Epidermal melanocyte (primary cell): ENCODE data around the gene RNF4.
A peak's percentile ranks its signal among the peaks of the same experiment; 100 is the strongest.
"Not testable (repeated sequence)": the region's sequence is repeated elsewhere in the genome, so short reads cannot be mapped to it uniquely, and the experiment has no call there.

Experiments used
- DNase-seq: peaks from one replicate; pipeline ENCODE4 v3.0.0; 2011; ENCODE audit warnings: low spot score; ENCODE audit not compliant: insufficient read length

RNF4 gene

DNA sequence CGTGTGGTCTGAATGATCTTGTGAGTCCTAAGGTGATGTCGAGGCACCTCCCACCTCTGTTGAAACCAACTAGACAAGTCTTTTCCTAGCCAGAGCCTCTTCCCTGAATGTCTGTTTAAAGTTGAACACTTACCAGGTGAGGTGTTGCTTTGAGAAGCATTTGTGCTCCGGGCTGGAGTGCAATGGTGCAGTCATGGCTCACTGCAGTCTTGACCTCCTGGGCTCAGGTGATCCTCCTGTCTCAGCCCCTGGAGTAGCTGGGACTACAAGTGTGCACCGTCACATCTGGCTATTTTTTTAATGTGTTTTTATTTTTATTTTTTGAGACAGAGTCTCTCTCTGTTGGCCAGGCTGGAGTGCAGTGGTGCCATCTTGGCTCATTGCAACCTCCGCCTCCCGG is 18.1 kb downstream of the RNF4 start:
- DNase-seq = no peak

DNA sequence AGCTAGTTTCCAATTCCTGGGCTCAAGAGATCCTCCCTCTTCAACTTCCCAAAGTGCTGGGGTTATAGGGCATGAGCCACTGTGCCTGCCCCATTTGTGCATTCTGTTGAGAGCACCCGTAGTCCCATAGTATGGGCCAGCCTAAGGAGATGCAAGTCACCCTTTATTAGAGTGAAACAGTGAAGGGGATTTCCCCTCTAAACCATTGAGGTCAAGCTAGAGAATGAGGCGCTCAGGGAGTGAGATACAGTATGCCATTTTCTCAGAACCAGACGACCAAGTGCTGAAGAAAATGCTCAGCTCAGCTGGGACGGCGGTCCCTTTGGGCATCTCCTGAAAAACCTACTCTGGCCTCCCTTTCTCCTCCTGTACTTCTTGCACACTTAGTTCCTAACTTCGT is 18.7 kb downstream of the RNF4 start:
- peak; percentile 0 for DNase-seq

DNA sequence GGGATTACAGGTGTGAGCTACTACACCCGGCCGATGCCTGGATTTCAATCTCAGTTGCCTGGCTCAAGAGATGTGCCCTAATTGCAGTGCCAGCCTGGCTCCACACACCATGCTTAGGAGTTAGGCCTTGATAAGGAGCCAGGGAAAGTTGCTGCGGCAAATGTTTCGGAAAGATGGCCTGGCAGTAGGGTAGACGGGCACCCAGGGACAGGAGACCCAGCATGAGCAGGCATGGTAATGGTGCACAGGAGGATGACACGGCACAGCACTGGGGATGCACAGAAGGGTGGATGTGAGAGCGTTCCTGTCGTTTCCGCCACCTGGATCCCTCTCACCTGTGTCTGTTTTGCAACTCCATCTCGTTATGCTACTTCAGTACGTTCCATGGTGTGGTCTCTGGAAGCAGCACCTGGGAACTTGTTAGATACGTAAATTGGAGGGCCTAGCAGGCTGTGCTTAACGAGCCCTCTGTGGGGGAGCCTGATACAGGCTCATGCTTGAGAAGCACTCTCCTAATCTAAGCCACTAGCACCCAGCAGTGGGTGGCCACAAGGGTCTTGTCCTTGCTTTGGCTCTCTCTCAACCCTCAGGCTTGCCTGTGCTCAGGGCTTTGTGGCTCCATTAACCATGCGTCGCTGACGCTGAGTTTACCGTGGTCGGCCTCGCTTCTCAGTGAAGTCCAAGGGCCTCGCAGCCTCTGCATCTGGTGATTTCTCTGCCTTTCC is 20.3 kb downstream of the RNF4 start:
- peak; percentile 11 for DNase-seq

DNA sequence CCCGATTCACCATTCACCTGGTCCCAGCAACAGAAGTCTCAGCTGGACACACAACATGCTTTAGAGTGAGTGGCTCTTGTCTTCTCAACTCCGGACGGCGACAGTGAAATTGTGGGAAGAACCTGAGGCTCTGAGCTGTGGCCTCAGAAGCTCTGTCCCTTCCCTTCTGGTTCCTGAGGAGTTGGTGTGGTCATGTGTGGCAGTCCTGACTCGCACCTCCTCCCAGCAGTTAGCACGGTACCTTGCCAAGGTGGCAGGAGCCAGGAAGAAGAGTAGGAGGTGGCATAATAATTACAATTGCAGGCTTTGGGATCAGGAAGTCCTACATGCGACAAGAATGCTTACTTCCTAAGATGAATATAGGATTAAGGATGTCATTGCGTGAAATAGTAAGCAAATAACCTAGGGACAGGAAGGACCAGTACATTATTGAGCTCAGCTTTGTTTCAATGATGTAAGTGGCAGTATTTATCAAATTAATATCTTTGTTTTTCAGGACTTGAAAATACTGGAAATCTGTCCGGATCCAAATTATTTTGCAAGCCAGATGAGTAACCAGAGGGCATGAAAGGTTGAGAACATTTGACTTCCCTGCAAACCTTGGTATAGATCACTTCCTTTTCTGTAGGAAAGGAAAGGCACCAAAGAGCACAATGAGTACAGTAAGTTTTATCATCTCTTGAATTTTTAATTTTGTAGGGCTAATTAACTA is 21.1 kb downstream of the RNF4 start:
- DNase-seq = peak; percentile 9

DNA sequence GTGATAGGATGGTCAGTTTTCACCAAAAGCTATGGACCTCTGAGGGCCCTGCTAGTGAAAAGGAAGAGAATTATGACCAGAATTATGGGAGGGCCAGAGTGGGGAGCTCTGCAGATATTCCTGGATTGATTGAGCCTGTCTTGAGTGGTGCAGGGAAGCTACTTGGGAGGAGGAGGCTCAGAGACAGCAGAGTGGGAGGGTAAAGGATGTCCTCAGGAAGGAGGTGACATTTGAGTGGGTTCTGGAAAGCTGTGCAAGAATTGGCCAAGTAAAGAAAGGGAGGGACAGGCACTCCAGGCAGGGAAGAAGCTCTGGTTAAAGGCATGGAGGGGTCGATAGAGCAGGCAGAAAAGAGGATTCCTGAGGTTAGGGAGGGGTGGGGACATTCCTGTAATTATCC is 24.1 kb downstream of the RNF4 start:
- no peak for DNase-seq

DNA sequence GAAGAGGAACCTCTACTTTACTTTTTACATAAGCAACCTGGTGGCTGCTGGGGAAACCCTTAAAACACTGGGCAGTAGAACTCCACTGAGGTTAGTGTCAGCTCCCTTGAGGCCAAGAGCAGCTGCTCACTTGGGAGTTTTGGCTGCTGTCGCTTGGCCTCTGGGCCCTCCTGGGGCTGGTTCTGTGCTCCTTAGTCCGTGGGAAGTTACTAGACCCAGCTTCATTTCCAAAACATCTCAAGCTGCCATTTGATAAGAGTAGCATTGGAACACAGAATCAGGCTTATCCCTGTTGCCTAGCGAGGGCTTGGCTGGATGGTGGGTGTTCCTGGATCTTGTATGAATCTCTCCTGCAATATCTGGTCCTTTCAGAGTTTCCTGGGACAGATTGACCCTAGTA is 26.1 kb downstream of the RNF4 start:
- no peak for DNase-seq

DNA sequence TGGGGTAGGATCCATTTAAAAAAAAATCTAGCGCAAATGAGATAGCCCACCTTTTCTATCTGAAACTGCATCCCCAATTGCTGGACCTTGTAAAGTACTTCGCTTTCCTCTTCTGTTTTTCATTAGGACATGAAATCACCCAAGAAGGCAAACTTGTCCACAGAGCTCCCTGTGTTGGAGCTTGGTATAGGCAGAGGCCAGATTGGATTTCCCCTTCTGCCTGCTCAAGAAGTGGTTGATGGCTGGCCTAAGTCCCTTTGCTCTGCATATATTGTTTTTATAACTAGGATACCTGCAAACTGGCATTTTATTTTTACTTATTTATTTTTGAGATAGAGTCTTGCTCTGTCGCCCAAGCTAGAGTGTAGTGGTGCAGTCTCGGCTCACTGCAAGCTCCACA is 28.4 kb downstream of the RNF4 start:
- DNase-seq = no peak

DNA sequence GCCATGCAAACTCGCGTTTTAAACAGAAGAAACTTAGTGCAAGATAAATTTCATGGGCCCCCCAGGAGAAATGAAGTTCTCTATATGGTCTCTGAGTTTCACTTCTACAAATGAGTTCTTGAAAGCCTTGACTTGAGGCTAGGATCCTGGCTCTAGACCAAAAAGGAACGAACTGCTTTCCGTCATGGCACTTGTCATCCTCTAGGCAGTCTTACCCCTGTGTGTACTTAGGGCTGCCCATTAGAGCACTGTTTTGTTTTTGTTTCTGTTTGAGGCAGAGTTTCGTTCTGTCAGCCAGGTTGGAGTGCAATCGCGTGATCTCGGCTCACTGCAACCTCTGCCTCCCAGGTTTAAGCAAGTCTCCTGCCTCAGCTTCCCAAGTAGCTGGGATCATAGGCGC is 29.0 kb downstream of the RNF4 start:
- DNase-seq = no peak

DNA sequence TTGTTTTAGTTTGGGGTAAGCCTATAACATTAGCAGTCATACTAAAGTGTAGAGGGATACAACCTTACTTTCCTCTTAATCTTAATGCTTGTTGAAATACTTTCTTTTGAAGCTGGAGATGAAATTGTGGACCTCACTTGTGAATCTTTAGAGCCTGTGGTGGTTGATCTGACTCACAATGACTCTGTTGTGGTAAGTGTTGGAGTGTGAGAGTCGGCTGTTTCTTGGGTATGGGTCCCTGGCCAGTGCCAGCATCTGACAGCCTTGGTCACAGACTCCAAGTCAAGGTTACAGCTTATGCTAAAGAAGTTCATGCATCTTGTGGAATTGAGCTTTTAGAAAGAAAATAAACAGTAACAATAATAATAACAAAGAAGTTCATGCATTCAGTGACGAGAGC is 31.6 kb downstream of the RNF4 start:
- DNase-seq = peak; percentile 5

DNA sequence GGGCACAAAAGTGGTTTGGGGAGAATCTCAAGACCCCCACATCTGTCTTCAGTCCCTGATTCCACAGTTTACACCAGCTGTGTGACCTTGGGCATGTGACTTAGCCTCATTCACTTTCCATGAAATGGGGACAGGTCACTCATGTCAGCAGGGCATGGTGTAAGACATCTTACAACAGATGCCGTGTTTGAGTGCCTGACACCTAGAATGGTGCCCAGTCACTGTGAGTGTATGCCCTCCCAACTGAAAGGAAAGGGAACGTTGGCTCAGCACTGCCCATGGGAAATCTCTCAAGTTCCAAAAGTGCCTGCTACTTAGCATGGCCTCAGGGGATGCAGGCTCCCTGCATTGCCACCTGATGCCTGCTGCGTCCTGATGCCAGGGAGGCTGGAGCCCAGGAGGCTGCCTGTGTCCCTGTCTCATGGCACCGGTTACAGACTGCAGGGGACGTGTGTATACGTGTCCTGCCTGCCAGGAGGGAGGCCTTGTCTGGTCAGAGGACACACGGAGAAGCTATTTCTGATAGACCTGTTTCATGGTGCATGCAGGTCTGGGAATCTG is 32.2 kb downstream of the RNF4 start:
- peak; percentile 4 for DNase-seq

DNA sequence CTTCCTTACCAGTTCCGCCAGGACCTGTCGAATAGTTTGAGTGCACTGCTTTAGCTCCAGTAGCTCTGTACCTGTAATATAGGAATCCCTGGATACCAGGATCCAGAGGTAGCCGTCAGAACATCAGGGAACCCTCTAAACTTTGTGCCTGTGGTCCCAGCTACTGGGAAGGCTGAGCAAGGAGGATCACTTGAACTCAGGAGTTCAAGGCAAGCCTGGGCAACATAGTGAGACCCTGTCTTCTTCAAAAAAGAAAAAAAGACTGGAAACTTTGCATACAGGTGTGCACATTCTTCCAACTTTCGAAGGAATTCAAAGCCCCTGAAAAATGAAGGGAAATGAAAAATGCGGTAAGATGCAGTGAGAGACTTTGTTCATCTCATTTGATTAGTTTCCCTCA is 34.9 kb downstream of the RNF4 start:
- DNase-seq = no peak

DNA sequence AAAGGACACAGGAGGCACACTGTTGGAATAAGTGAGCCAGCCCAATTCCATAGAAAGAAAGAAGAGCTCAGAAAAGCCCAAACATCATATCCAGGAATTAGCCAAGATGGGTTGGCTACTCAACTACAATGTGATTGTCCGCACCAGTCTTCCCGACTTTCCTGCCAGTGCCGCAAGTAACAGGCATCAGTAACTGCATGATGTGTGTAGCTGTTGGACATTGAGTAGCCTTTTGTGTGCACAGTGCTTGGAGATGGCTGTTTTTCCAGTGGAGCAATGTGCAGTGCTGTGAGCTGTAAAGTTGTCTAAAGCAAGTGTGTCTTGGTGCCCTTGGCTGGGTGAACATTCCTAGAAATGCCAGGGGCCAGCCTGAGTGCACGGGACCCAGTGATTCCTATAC is 38.4 kb downstream of the RNF4 start:
- no peak for DNase-seq

DNA sequence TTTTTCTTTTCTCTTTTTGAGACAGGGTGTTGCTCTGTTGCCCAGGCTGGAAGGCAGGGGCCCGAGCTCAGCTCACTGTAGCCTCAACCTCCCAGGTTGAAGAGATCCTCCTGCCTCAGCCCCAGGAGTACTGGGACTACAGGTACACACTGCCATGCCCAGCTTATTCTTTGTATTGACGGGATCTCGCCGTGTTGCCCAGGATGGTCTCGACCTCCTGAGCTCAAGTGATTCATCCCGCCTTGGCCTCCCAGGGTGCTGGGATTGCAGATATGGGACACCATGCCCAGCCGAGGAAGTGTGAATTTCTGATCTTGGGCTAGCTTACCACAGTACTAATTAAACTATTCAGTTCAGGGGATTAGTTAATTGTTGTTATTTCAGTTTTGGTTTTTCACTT is 38.9 kb downstream of the RNF4 start:
- no peak for DNase-seq

DNA sequence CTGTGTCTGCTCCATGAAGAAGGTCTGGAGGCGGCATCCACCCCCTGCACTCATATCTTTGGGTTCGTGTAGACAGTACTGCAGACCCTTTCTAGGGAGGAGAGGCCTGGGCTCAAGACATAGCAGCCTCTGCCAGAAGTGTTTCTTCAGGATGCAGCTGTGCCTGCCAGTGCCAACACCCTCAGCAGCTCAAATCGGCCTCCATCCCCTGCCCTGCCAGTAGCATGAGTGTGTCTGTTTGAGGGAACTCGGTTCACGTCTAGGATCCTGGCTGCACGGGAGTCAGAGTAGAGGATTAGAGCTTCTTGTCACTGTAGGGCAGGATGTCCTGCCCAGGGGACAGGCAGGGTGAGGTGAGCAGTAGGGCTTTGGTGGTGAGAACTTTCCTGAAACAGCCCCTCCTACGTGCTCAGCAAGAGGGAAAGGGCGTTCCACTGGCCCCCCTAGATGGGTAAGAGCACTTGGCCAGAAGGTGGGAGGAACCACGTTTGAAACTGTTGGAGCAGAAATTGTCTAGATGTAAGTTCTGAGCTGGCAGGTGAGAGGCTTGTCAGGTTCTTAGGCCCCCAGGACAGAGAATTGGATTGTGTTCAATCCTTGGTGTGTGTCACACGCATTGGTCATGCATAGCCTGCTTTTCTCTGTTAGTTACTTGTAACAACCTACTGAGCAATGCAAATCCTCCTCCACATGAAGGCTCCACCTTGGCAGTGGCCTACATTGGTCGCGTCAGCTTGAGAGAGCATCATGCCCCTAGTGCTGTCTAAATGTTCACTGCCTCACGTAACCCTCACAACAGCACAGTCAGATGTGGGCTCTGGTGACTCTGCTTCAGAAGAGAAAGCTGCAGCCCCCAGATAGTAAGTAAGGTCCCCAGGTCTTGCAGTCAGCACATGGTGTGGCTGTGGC is 41.7 kb downstream of the RNF4 start:
- DNase-seq = no peak

DNA sequence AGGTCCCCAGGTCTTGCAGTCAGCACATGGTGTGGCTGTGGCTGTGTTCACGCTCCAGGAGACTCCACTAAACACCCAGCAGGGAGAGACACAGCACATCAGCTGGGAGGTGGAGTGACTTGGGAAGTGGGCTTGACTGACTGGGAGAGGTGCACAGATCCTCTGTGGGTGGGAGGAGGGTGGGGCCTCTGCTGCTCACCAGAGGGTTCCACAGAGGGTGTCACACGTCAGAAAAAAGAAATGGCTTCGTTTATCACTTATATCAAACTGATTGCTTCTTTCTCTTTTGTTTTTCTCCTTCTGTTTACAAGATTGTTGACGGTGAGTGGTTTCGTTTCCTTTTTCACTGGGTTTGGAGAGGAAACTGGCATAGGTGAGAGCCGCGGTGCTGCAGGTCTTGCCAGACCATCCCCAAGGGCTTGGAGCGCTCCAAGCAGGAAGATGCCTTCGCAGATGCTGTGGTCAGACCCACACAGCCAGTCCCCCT is 42.8 kb downstream of the RNF4 start:
- no peak for DNase-seq

DNA sequence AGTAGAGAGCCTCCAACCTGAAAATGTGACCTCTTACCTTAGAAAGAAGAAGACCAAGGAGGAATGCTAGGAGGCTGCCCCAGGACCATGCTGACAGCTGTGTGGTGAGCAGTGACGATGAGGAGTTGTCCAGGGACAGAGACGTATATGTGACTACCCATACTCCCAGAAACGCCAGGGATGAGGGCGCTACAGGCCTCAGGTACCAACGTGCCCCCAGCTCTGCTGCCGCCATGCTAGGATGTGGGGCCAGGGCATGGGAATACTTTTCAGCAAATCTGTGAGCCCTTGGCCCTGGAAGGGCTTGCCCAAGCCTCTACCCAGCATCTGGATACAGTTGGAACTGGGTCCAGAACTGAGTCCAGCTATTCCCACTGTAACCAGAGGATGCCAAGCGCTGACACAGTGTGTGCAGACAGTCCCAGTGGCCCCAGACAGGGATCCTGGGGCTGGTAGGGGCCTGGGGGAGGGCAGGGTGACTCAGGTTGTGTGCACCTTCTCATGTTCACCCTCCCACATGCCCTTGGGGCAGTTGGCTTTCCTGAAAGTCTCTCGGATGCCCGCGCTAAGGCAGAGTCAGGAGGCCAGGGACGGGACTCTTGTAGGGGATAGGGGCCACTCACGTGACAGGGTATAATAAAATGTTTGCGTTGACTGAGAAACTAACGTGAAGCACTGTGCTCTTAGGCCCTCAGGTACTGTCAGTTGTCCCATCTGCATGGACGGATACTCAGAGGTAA is 43.7 kb downstream of the RNF4 start:
- DNase-seq = no peak

DNA sequence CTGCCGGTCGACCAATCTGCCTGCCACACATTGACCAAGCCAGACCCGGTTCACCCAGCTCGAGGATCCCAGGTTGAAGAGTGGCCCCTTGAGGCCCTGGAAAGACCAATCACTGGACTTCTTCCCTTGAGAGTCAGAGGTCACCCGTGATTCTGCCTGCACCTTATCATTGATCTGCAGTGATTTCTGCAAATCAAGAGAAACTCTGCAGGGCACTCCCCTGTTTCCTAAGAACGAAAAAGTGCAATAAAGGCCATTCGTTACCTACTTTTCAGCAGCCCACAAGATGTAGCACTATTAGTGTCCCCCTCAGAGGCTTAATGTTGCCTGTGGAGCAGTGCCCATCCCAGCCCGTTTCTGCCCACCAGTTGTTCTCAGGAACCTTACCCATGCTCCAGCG is 45.3 kb downstream of the RNF4 start:
- not testable (repeated sequence) for DNase-seq

DNA sequence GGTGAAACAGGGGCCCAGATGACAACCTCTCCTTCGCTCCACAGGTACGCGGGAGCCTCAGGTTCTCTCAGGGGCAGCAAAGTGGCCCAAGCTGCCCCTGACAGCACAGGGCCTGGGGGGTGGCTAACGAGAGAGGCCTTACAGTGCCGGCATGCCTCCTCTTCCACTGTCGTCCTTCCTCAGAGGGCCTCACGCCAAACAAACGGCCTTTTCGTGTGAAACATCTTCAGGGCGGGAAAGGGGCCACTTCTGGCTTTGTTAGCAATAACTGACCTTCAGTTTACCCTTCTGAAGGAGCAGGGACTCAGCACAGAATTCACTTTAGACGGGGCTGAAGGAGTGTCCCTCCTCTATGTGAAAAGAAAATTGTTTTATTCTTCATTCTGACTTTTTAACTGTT is 46.0 kb downstream of the RNF4 start:
- DNase-seq = not testable (repeated sequence)

DNA sequence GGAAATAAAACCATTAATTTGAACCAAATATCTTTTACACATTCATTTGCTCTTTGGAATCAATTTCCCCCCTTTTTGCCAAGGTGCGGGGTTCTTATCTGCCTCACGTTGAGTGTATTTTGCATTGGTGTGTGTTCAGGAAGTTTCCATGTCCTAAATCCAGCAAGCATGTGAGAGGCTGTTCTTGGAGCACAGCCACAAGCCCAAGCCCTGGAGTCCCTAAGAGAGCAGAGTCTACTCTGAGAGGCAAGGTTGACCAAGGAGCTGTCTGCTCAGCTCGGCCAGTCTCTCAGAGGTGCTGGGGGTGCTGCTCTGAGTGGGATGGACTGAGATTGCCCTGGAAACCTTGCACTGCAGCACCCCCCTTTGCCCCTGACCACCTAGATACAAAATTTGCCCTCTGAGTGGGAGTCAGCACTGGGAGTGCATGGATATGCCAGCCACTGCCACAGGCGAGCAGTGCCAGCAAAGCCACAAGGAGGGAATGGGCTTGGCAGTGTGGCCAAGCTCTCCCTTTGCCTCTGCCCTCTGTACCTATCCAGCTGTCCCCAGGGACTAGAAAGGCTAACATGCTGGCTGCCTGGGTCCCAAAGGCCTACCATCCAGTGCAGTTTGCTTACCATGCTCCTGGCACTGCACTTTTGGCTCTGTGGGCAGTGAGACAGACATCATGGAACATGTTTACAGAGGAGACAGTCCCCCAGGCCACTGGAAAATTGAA is 47.1 kb downstream of the RNF4 start:
- DNase-seq = no peak

DNA sequence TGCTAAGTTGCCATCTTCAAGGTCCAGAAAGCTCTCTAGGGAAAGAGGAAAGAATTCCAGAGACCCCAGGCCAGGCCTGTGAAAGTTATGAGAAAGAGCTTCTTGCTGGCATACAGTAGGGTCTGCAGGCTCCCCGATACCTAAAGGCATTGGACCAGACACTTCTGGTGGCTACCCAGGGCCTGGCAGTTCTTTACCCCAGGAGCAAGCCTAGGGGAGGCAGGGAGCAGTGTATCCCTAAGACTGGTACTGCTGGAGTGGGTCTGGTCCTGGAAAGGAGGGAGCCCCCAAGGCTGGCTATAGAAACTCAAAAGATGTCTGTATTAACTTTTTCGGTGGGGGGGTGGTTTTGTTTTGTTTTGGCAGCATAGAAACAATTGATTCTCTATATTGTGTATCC is 47.7 kb downstream of the RNF4 start:
- DNase-seq = no peak
